Smooth muscle cell (in vitro differentiated cells): Measurements from ENCODE around the gene MAP1LC3A. TPM values are rescaled to one million over a fixed set of nuclear protein-coding genes. Genes with fewer than 3 reads are reported as not detected.

ENCODE experiments used
- DNase-seq: peaks from one replicate; lab custom pipeline; 2025; ENCODE audit not compliant: unreplicated experiment; lab: John Stamatoyannopoulos, UW
- H2AFZ ChIP-seq: fragments of 200-600 bp; sonication (generic); 2 replicates; pipeline ENCODE4 v1.6.0; 2016; ENCODE audit warnings: antibody characterized with exemption, low read depth, mild to moderate bottlenecking
- H3F3A ChIP-seq: fragments of 200-600 bp; sonication (generic); 2 replicates; pipeline ENCODE4 v1.6.0; 2017; ENCODE audit warnings: antibody characterized with exemption, low read depth
- H3K27ac ChIP-seq: fragments of 200-600 bp; sonication (generic); 2 replicates; pipeline ENCODE4 v1.5.1; 2016; ENCODE audit warnings: low read depth, mild to moderate bottlenecking
- H3K27me3 ChIP-seq: fragments of 200-600 bp; sonication (generic); 2 replicates; pipeline ENCODE4 v1.6.1; 2016; ENCODE audit warnings: low read depth, mild to moderate bottlenecking
- H3K36me3 ChIP-seq: fragments of 200-600 bp; sonication (generic); 2 replicates; pipeline ENCODE4 v1.5.1; 2016; ENCODE audit warnings: low read depth
- H3K4me1 ChIP-seq: fragments of 200-600 bp; sonication (generic); 2 replicates; pipeline ENCODE4 v1.5.1; 2016; ENCODE audit warnings: low read depth
- H3K4me2 ChIP-seq: fragments of 200-600 bp; sonication (generic); 2 replicates; pipeline ENCODE4 v1.6.0; 2016; ENCODE audit warnings: mild to moderate bottlenecking
- H3K4me3 ChIP-seq: fragments of 200-600 bp; sonication (generic); 2 replicates; pipeline ENCODE4 v1.5.1; 2016; ENCODE audit warnings: mild to moderate bottlenecking
- H3K79me2 ChIP-seq: fragments of 200-600 bp; sonication (generic); 2 replicates; pipeline ENCODE4 v1.6.0; 2016; ENCODE audit warnings: low read depth, mild to moderate bottlenecking
- H3K9ac ChIP-seq: fragments of 200-600 bp; sonication (generic); 2 replicates; pipeline ENCODE4 v1.6.0; 2016; ENCODE audit warnings: low read depth
- H3K9me3 ChIP-seq: fragments of 200-600 bp; sonication (generic); replicated peaks from 2 replicates; pipeline ENCODE4 v1.5.1; 2016; ENCODE audit warnings: low read depth
- H4K20me1 ChIP-seq: fragments of 200-600 bp; sonication (generic); 2 replicates; pipeline ENCODE4 v1.6.0; 2016; ENCODE audit warnings: low read depth
- CTCF ChIP-seq: fragments of 200-600 bp; sonication (generic); IDR thresholded peaks from 2 replicates; pipeline ENCODE4 v1.5.1; 2017; ENCODE audit warnings: borderline replicate concordance, mild to moderate bottlenecking, antibody characterized with exemption; ENCODE audit not compliant: insufficient read depth, poor library complexity, severe bottlenecking
- WGBS: methylation state at CpG from one replicate; pipeline ENCODE4 v1.1.7; 2016; ENCODE audit warnings: low lambda C conversion rate; 5-methylcytosine and 5-hydroxymethylcytosine counted together
- polyA plus RNA-seq: library from polyadenylated mRNA; unstranded; fragments of >200 nt; fragmentation: Nextera tagmentation; extraction: Ambion mirVana; gene quantifications from 2 replicates; pipeline ENCODE4 v1.2.1, GENCODE V29; 2016
- total RNA-seq: library from RNA; depleted of rRNA; stranded (reverse); fragments of >200 nt; gene quantifications from 2 replicates; pipeline ENCODE4 v1.2.3, GENCODE V29; 2014

Gene MAP1LC3A
- total and polyA plus RNA-seq, 2 experiments from 2014 or later: 32.4 to 84.0 TPM

GRCh38 chr20:34574861-34575260 lies 16.3 kb downstream of the MAP1LC3A start:
- Histone ChIP-seq H3K27ac (no peak overlapping the region), H3K4me3 (no peak overlapping the region), H3F3A (peaks cover 4% of the 10 kb centered on the region), H2AFZ (no peak overlapping the region), H3K36me3 (no peaks in the 10 kb centered on the region), H3K4me1 (no peaks in the 10 kb centered on the region), H4K20me1 (no peaks in the 10 kb centered on the region), H3K9me3 (no peaks in the 10 kb centered on the region), H3K4me2 (no peak overlapping the region), H3K79me2 (no peaks in the 10 kb centered on the region), H3K27me3 (no peaks in the 10 kb centered on the region), H3K9ac (no peak overlapping the region)
- no peak for DNase-seq
- WGBS: 95% methylated on average over 6 of the region's 6 CpGs
- no peak for TF ChIP-seq CTCF

- Histone ChIP-seq H3K4me2 (no peak overlapping the region), H4K20me1 (no peaks in the 10 kb centered on the region), H3K4me1 (no peaks in the 10 kb centered on the region), H3K36me3 (no peaks in the 10 kb centered on the region), H3K27me3 (no peaks in the 10 kb centered on the region), H3K9me3 (no peaks in the 10 kb centered on the region), H3F3A (peaks cover 4% of the 10 kb centered on the region), H3K9ac (no peak overlapping the region), H2AFZ (no peak overlapping the region), H3K4me3 (no peak overlapping the region), H3K79me2 (no peaks in the 10 kb centered on the region), H3K27ac (no peak overlapping the region)
- DNase-seq: no peak
- no peak for TF ChIP-seq CTCF
- 94% methylated on average over 5 of the region's 5 CpGs for WGBS
Observed at GRCh38 chr20:34575271-34575670, 16.8 kb downstream of the MAP1LC3A start.

- Histone ChIP-seq H3K4me1 (no peaks in the 10 kb centered on the region), H3K9ac (no peak overlapping the region), H4K20me1 (no peaks in the 10 kb centered on the region), H3K4me2 (no peak overlapping the region), H3K27ac (no peak overlapping the region), H3K4me3 (no peak overlapping the region), H3K36me3 (no peaks in the 10 kb centered on the region), H3K9me3 (no peaks in the 10 kb centered on the region), H3K79me2 (no peaks in the 10 kb centered on the region), H2AFZ (no peak overlapping the region), H3F3A (peaks cover 4% of the 10 kb centered on the region), H3K27me3 (no peaks in the 10 kb centered on the region)
- no peak for TF ChIP-seq CTCF
- WGBS: 99% methylated on average over 4 of the region's 4 CpGs
- DNase-seq: no peak
Observed at GRCh38 chr20:34575756-34576155, 17.2 kb downstream of the MAP1LC3A start.

GRCh38 chr20:34577061-34577460 lies 18.5 kb downstream of the MAP1LC3A start:
- Histone ChIP-seq H3K9me3 (no peaks in the 10 kb centered on the region), H3K4me2 (no peak overlapping the region), H3K4me1 (peaks cover 5% of the 10 kb centered on the region), H3K36me3 (no peaks in the 10 kb centered on the region), H3K4me3 (no peak overlapping the region), H3K79me2 (no peaks in the 10 kb centered on the region), H3K27ac (no peak overlapping the region), H4K20me1 (no peaks in the 10 kb centered on the region), H3K27me3 (no peaks in the 10 kb centered on the region), H2AFZ (no peak overlapping the region), H3F3A (peaks cover 2% of the 10 kb centered on the region), H3K9ac (no peak overlapping the region)
- no peak for DNase-seq
- WGBS: 96% methylated on average over 4 of the region's 4 CpGs
- TF ChIP-seq CTCF: no peak
